ACC112 (cell line): ENCODE data around the gene CTIF.

Experiments
- H2AFZ ChIP-seq: fragments of 200-600 bp; sonication (generic); one replicate; pipeline ENCODE4 v1.6.0; 2017; ENCODE audit warnings: antibody characterized with exemption, low read length; ENCODE audit not compliant: unreplicated experiment
- H3K27ac ChIP-seq: fragments of 200-600 bp; sonication (generic); 2 replicates; pipeline ENCODE4 v1.5.1; 2014; ENCODE audit warnings: low read depth, mild to moderate bottlenecking, antibody characterized with exemption, low read length, moderate library complexity
- H3K27me3 ChIP-seq: fragments of 200-600 bp; sonication (generic); 2 replicates; pipeline ENCODE4 v1.6.1; 2014; ENCODE audit warnings: mild to moderate bottlenecking, antibody characterized with exemption, low read length, moderate library complexity, mixed read lengths; ENCODE audit not compliant: insufficient read depth
- H3K36me3 ChIP-seq: fragments of 200-600 bp; sonication (generic); 2 replicates; pipeline ENCODE4 v1.6.1; 2016; ENCODE audit warnings: mild to moderate bottlenecking, antibody characterized with exemption, low read length, moderate library complexity, mixed read lengths; ENCODE audit not compliant: insufficient read depth
- H3K4me1 ChIP-seq: fragments of 200-600 bp; sonication (generic); one replicate; pipeline ENCODE4 v1.6.1; 2016; ENCODE audit warnings: low read length, mixed read lengths; ENCODE audit not compliant: insufficient read depth, unreplicated experiment, control insufficient read depth
- H3K4me3 ChIP-seq: fragments of 200-600 bp; sonication (generic); 2 replicates; pipeline ENCODE4 v1.5.1; 2014; ENCODE audit warnings: mild to moderate bottlenecking, low read depth, low read length
- H3K79me2 ChIP-seq: fragments of 200-600 bp; sonication (generic); one replicate; pipeline ENCODE4 v1.6.0; 2016; ENCODE audit warnings: low read length; ENCODE audit not compliant: control insufficient read depth, unreplicated experiment, insufficient read depth

Gene CTIF

DNA sequence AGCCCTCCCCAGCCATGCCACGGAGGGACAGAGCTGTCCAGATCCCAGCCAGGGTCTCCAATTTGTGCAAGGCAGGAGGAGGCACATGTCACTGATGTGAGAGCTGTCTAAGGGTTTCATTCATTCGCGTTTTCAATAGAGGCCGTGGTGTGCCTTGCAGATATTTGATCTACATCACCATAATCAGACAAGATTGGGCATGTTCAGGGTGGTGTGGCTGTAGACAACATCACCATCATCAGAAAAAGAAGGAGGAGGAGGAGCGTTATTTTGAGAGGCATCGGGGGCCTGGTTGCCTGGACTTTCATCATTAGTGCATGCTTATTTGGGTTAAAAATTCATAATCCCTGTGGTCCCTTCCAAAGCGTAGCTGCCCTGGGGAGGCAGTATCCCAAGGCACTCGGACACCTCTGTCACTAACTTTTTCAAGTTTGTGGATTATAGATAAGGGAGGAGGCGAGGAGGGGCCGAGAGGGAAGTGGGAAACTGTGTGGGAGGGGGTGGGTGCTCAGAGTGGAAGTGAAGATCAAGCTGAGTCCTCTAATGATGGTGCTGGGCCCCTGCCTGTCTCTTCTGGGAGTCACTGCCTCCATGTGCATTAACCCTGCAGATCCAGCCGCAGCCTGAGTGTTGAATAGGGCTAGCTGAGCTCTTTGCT, 194.1 kb downstream of the CTIF start:
- Histone ChIP-seq H3K27me3 (no peaks in the 10 kb centered on the region), H3K4me1 (peaks cover 51% of the 10 kb centered on the region), H3K4me3 (no peak overlapping the region), H3K27ac (no peak overlapping the region), H3K79me2 (peaks cover 5% of the 10 kb centered on the region), H2AFZ (no peak overlapping the region), H3K36me3 (no peaks in the 10 kb centered on the region)

DNA sequence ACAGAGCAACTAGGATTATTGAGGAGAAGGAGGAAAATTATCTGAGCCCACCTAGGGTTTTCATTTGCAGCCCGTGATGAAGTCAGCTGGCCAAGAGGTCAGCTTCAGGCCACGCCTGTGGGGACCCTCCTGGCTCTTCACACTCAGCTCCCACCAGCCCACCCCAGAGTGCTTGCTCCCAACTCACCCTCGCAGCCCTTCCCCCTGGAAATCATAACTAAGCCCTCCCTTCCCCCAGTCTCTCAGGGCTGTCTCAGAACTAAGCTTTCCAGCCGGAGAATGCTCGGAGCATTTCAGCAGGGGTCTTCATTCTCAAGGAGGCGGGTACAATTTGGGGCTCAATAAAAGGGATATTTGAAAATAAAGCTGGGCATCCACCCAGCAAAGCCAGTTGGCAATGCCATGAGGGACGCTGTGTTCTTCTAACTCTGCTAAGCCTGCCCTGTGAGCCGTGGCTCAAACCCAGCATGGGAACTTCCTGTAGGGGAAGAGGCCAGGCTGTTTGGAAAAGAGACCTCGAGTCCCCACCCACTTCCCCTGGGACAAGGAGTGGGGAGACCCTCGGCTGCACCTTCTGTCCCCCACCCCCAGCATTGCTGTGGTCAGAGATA, 194.9 kb downstream of the CTIF start:
- Histone ChIP-seq H3K36me3 (no peaks in the 10 kb centered on the region), H3K4me1 (peaks cover 45% of the 10 kb centered on the region), H3K27me3 (no peaks in the 10 kb centered on the region), H3K79me2 (peaks cover 5% of the 10 kb centered on the region), H3K4me3 (no peak overlapping the region), H3K27ac (no peak overlapping the region; the same call in 1 of the 2 replicates), H2AFZ (no peak overlapping the region)

- H2AFZ ChIP-seq: no peak overlapping the region
- peaks cover 3% of the 10 kb centered on the region for H3K79me2 ChIP-seq
- no peaks in the 10 kb centered on the region for H3K36me3 ChIP-seq
- no peak overlapping the region for H3K27ac ChIP-seq
- H3K27me3 ChIP-seq: no peaks in the 10 kb centered on the region
- peaks cover 38% of the 10 kb centered on the region for H3K4me1 ChIP-seq
- H3K4me3 ChIP-seq: no peak overlapping the region
These were observed 195.6 kb downstream of the CTIF start for GRCh38 chr18:48734460-48734859.

DNA sequence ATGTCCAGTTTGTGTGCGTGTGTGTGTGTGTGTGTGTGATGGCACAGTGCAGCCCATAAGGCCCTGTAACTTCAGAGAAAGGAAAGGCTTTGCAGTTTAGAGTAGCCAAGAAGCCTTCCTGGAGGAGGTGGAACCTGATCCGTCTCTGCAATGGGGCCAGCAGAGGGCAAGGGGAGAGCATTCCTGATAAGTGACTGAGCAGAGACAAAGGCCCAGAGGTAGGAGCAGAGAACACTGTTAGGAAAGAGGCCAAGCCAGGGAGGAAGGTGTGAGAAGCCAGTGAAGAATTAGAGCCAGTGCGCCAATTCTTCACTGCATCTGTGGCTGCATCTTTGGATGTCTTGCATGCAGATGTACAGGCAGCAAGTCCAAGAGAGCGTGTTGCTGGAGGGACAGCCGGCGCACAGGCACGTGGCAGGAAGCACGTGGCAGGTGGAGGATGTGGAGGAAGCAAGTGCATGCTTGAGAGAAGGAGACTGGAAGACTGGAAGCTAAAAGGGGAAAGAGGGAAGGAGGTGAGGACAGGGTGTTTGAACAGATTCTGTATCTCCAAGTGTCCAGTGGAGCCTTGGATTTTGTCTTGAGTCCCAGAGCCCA, 196.3 kb downstream of the CTIF start:
- Histone ChIP-seq H3K27me3 (no peaks in the 10 kb centered on the region), H2AFZ (no peak overlapping the region), H3K27ac (no peak overlapping the region), H3K79me2 (no peaks in the 10 kb centered on the region), H3K36me3 (no peaks in the 10 kb centered on the region), H3K4me3 (no peak overlapping the region), H3K4me1 (peaks cover 44% of the 10 kb centered on the region)

- Histone ChIP-seq H2AFZ (no peak overlapping the region), H3K36me3 (no peaks in the 10 kb centered on the region), H3K4me3 (no peak overlapping the region), H3K4me1 (peaks cover 49% of the 10 kb centered on the region), H3K27ac (no peak overlapping the region), H3K79me2 (no peaks in the 10 kb centered on the region), H3K27me3 (no peaks in the 10 kb centered on the region)
These were observed 196.9 kb downstream of the CTIF start for GRCh38 chr18:48735681-48736255.

DNA sequence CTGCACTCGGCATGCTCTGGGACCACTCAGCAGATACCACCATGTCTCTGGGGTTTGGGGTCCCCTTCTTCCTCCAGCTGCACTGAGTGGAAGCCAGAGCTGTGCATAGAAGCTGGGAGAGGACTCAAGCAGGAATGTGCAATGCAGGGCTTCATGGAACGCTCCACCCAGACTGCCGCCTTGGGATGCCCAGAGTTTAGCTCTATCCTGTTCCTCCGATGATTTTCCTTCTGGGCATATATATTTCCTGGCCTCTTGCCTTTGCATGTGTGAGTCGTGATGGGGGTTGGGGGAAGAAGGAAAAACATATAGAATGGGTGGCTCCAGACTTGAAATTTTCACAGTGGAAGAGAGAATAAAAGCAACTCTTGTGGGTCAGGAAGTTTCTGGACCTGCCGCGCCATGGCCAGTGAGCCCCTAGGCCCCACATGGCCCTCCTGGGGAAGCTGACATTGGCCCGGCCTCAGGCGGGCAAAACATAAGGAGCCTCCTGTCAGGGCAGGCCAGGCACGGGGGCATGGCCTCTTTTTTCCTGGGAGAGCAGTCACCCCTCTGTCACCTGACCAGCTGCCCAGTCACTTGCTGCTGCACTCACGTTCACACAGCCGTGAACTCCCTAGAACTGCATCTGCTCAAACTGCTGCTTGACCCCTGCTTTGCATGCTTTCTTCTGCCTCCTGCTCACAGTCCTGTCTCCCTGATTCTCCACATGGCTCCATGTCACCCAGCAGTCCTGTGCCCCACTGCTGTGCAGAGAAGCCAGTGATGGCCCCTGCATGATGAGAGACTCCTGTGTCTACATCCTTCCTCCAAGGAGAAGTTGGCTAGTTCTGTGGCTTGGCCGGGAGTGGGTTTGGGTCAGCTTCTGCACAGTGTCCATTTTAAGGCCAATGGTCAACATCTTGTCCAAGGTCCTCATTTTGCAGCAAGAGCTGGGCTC, 197.8 kb downstream of the CTIF start:
- Histone ChIP-seq H2AFZ (no peak overlapping the region), H3K27me3 (no peaks in the 10 kb centered on the region), H3K4me3 (no peak overlapping the region), H3K79me2 (no peaks in the 10 kb centered on the region), H3K36me3 (no peaks in the 10 kb centered on the region), H3K27ac (no peak overlapping the region), H3K4me1 (peaks cover 49% of the 10 kb centered on the region)

DNA sequence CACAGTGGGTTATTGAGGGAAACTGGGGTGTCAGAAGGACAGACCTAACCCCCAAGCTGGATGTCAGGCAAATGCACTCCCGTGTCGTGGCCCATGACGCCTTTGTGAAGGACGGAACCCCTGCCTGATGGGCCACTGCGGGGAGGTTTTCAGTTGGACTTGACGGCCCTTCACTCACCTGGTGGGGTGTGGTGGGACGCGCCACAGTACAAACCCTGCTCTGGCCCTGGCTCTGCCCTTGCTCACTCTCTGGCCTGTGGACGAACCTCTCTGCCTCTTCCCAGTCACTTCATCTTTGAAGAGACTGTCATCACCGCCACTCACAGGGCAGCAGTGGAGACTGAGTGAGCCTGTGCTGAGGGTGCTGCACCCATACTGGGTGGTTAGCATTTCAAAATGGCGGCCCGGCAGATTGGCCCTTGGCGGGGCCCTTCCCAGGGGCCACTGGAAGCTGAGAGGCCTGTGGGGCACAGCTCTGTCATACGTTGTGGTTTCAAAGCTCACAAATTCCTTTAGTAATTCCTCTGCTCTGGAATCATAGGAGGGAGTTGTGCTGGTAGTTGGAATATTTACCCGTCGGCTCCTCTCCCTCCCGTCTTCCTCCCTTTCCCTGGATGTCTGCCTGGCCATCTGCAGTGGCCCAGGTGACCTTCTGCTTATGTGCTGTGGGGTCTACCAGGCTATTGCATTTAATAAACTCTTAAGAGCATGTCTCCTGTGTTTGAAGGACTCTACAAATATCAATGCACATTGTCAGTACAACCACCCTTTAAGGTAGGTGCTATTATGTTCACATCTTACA, 200.6 kb downstream of the CTIF start:
- H3K36me3 ChIP-seq: no peaks in the 10 kb centered on the region
- H2AFZ ChIP-seq: no peak overlapping the region
- no peaks in the 10 kb centered on the region for H3K27me3 ChIP-seq
- no peaks in the 10 kb centered on the region for H3K79me2 ChIP-seq
- no peak overlapping the region for H3K4me3 ChIP-seq
- H3K27ac ChIP-seq: no peak overlapping the region
- peaks cover 58% of the 10 kb centered on the region for H3K4me1 ChIP-seq

DNA sequence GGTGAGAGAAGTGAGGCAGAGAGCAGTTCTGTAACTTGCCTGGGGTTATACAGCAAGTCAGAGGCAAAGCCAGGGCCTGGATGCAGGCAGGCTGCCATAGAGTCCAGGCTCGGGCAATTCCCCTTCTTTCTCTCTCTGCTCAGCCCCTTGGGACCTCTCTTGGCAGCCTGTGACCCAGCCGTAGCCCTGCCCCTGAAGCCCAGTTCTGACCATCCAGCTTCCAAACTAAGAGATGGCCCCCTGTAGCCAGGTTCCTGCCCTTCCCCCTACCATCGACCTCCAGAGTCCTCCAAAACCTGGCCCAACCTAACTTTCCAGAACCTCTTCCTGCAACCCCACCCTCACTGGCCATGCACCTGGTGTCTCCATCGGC, 201.2 kb downstream of the CTIF start:
- no peak overlapping the region for H2AFZ ChIP-seq
- H3K27ac ChIP-seq: no peak overlapping the region
- H3K27me3 ChIP-seq: no peaks in the 10 kb centered on the region
- no peaks in the 10 kb centered on the region for H3K36me3 ChIP-seq
- H3K79me2 ChIP-seq: no peaks in the 10 kb centered on the region
- peaks cover 57% of the 10 kb centered on the region for H3K4me1 ChIP-seq
- H3K4me3 ChIP-seq: no peak overlapping the region

DNA sequence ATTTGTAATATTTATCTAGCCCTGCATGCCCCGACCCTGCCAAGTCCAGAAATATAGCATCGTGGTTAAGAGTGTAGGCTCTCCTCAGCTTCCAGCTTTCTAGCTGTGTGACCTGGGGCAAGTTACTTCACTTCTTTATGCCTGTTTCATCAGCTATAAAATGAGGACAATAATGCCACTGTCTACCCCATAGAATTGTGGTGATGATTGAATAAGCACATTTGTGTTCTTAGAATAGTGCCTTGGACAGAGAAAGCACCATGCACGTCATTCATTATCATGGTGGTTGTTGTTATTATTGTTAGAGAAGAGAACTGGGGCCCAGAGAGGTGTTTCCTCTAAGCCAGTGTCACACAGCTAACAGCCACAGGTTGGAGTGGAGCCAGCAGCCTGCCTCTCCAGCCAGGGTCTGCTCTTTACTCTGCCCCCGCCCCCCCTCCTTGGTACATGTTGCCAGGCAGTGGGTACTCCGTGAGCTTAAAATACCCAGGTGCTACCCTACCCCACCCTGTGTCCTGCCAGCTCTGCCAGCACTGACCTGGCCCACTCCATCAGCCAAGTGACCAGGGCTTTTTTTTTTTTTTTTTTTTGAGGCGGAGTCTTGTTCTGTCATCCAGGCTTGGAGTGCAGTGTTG, 202.1 kb downstream of the CTIF start:
- no peak overlapping the region for H2AFZ ChIP-seq
- H3K79me2 ChIP-seq: no peaks in the 10 kb centered on the region
- peaks cover 53% of the 10 kb centered on the region for H3K4me1 ChIP-seq
- no peak overlapping the region for H3K4me3 ChIP-seq
- no peak overlapping the region for H3K27ac ChIP-seq
- H3K36me3 ChIP-seq: 0 out of 2 replicates have a peak, but pooled peaks cover 5% of the 10 kb centered on the region
- H3K27me3 ChIP-seq: no peaks in the 10 kb centered on the region
